PC-9 (cell line): Measurements from ENCODE around the gene AP1S2. TPM values are rescaled to one million over a fixed set of nuclear protein-coding genes. Genes with fewer than 3 reads are reported as not detected.

Experiments used
- BruUV-seq: library from RNA; stranded (reverse); fragments of 400-500 nt; replicated peaks from 2 replicates; lab custom pipeline; 2021; lab: Mats Ljungman, UMichigan
- CTCF ChIA-PET: fragments of 300-600 bp; sonication (Branson Sonifier 250); formaldehyde crosslinking; loops from one replicate; lab custom pipeline; 2022; ENCODE audit warnings: antibody characterized with exemption; lab: Charles Lee
- POLR2A ChIA-PET: fragments of 300-600 bp; sonication (Branson Sonifier 250); formaldehyde crosslinking; loops from one replicate; lab custom pipeline; 2022; ENCODE audit warnings: antibody characterized with exemption; ENCODE audit not compliant: unreplicated experiment; lab: Charles Lee
- DNase-seq, 2 experiments: peaks; one replicate each; pipeline versions ENCODE4 v3.0.0 to v3.0.0-alpha.2; 2015 to 2022; ENCODE audit warnings: mixed read lengths in 1 of 2
- H2AFZ ChIP-seq: fragments of 200-600 bp; sonication (generic); 2 replicates; pipeline ENCODE4 v1.8.1; 2017; ENCODE audit warnings: antibody characterized with exemption
- H3F3A ChIP-seq: fragments of 200-600 bp; sonication (generic); 2 replicates; pipeline ENCODE4 v1.8.1; 2017; ENCODE audit warnings: antibody characterized with exemption, mild to moderate bottlenecking, low read depth; ENCODE audit not compliant: insufficient read depth
- H3K27ac ChIP-seq: fragments of 200-600 bp; sonication (generic); 2 replicates; pipeline ENCODE4 v1.6.1; 2016; ENCODE audit warnings: mixed run types
- H3K27me3 ChIP-seq: fragments of 200-600 bp; sonication (generic); 2 replicates; pipeline ENCODE4 v1.6.1; 2016; ENCODE audit warnings: low read depth, mixed run types; ENCODE audit not compliant: insufficient read depth
- H3K36me3 ChIP-seq: fragments of 200-600 bp; sonication (generic); 2 replicates; pipeline ENCODE4 v1.6.1; 2016; ENCODE audit warnings: low read depth, mixed run types
- H3K4me1 ChIP-seq: fragments of 200-600 bp; sonication (generic); replicated peaks from 2 replicates; pipeline ENCODE4 v1.6.1; 2016; ENCODE audit warnings: mixed run types; ENCODE audit not compliant: insufficient read depth
- H3K4me2 ChIP-seq: fragments of 200-600 bp; sonication (generic); 2 replicates; pipeline ENCODE4 v1.6.1; 2017; ENCODE audit warnings: mixed run types
- H3K4me3 ChIP-seq: fragments of 200-600 bp; sonication (generic); 2 replicates; pipeline ENCODE4 v1.6.1; 2016; ENCODE audit warnings: mixed run types
- H3K79me2 ChIP-seq: fragments of 200-600 bp; sonication (generic); 2 replicates; pipeline ENCODE4 v1.6.1; 2017; ENCODE audit warnings: low read depth, mixed run types
- H3K9me2 ChIP-seq: fragments of 200-600 bp; sonication (generic); 2 replicates; pipeline ENCODE4 v1.8.1; 2017; ENCODE audit warnings: mild to moderate bottlenecking; ENCODE audit not compliant: insufficient read depth
- H3K9me3 ChIP-seq: fragments of 200-600 bp; sonication (generic); 2 replicates; pipeline ENCODE4 v1.8.1; 2016; ENCODE audit warnings: low read depth; ENCODE audit not compliant: insufficient read depth
- H4K20me1 ChIP-seq: fragments of 200-600 bp; sonication (generic); 2 replicates; pipeline ENCODE4 v1.8.1; 2017; ENCODE audit not compliant: insufficient read depth
- EZH2 ChIP-seq: fragments of 200-600 bp; sonication (generic); IDR thresholded peaks from 2 replicates; pipeline ENCODE4 v1.8.0; 2017; ENCODE audit warnings: antibody characterized with exemption, low read depth
- intact Hi-C: fragments of 100-400 bp; cut with micrococcal nuclease; formaldehyde crosslinking; loops from one replicate; pipeline ENCODE4 v1.10.0; 2022; ENCODE audit not compliant: unreplicated experiment
- total RNA-seq: library from RNA; stranded (reverse); gene quantifications from 2 replicates; pipeline ENCODE4 v1.2.3, GENCODE V29; 2021
- TF ChIP-seq, protein P1 (sequence below): fragments of 200-600 bp; sonication (generic); conservative IDR thresholded peaks from 2 replicates; pipeline ENCODE4 v1.6.1; 2017; ENCODE audit warnings: mixed run types, antibody characterized with exemption, mild to moderate bottlenecking, moderate library complexity

Gene AP1S2
- total RNA-seq, 1 experiment from 2014 or later: 14.2 TPM

GRCh38 chrX:15829217-15829616, 25.4 kb downstream of the AP1S2 start:
- DNase-seq: no peak
- H3K27me3 ChIP-seq: no peaks in the 10 kb centered on the region
- H4K20me1 ChIP-seq: no peaks in the 10 kb centered on the region
- no peaks in the 10 kb centered on the region for H3K9me3 ChIP-seq
- H3K9me2 ChIP-seq: no peaks in the 10 kb centered on the region
- H3K4me2 ChIP-seq: no peak overlapping the region
- intact Hi-C loops: no loop called here
- H3K27ac ChIP-seq: no peak overlapping the region
- no peaks in the 10 kb centered on the region for H3F3A ChIP-seq
- ChIA-PET CTCF (no interaction called here), POLR2A (interaction anchor here (0.6 kb wide), 1 partner anchor 985 kb away, joined by 4 read pairs; no protein-coding TSS in a partner anchor)
- no peaks in the 10 kb centered on the region for H3K36me3 ChIP-seq
- BruUV-seq: no TSS peak
- H3K79me2 ChIP-seq: no peaks in the 10 kb centered on the region
- H3K4me3 ChIP-seq: no peak overlapping the region
- H2AFZ ChIP-seq: no peak overlapping the region
- no peak for TF ChIP-seq EZH2
- TF ChIP-seq, protein P1, sequence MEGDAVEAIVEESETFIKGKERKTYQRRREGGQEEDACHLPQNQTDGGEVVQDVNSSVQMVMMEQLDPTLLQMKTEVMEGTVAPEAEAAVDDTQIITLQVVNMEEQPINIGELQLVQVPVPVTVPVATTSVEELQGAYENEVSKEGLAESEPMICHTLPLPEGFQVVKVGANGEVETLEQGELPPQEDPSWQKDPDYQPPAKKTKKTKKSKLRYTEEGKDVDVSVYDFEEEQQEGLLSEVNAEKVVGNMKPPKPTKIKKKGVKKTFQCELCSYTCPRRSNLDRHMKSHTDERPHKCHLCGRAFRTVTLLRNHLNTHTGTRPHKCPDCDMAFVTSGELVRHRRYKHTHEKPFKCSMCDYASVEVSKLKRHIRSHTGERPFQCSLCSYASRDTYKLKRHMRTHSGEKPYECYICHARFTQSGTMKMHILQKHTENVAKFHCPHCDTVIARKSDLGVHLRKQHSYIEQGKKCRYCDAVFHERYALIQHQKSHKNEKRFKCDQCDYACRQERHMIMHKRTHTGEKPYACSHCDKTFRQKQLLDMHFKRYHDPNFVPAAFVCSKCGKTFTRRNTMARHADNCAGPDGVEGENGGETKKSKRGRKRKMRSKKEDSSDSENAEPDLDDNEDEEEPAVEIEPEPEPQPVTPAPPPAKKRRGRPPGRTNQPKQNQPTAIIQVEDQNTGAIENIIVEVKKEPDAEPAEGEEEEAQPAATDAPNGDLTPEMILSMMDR: no peak
- H3K4me1 ChIP-seq: no peaks in the 10 kb centered on the region

GRCh38 chrX:15825936-15826335, 28.7 kb downstream of the AP1S2 start:
- Histone ChIP-seq H3K36me3 (no peaks in the 10 kb centered on the region), H3K9me2 (no peaks in the 10 kb centered on the region), H3K4me1 (no peaks in the 10 kb centered on the region), H4K20me1 (no peaks in the 10 kb centered on the region), H3K27me3 (no peaks in the 10 kb centered on the region), H3K27ac (no peak overlapping the region), H2AFZ (no peak overlapping the region), H3F3A (no peaks in the 10 kb centered on the region), H3K4me3 (no peak overlapping the region), H3K4me2 (no peak overlapping the region), H3K9me3 (no peaks in the 10 kb centered on the region), H3K79me2 (no peaks in the 10 kb centered on the region)
- intact Hi-C loops: no loop called here
- POLR2A ChIA-PET: no interaction called here
- no TSS peak for BruUV-seq
- no peak for DNase-seq
- TF ChIP-seq, protein P1: no peak
- no peak for TF ChIP-seq EZH2
- CTCF ChIA-PET: no interaction called here

GRCh38 chrX:15822922-15823321, 31.7 kb downstream of the AP1S2 start:
- H3K79me2 ChIP-seq: no peaks in the 10 kb centered on the region
- no peak for TF ChIP-seq EZH2
- TF ChIP-seq, protein P1: no peak
- POLR2A ChIA-PET: no interaction called here
- no peaks in the 10 kb centered on the region for H3F3A ChIP-seq
- BruUV-seq: no TSS peak
- CTCF ChIA-PET: no interaction called here
- H3K27ac ChIP-seq: no peak overlapping the region
- no peak overlapping the region for H3K4me2 ChIP-seq
- no peaks in the 10 kb centered on the region for H3K9me3 ChIP-seq
- H3K4me1 ChIP-seq: no peaks in the 10 kb centered on the region
- intact Hi-C loops: no loop called here
- no peaks in the 10 kb centered on the region for H3K36me3 ChIP-seq
- no peaks in the 10 kb centered on the region for H4K20me1 ChIP-seq
- no peaks in the 10 kb centered on the region for H3K9me2 ChIP-seq
- no peaks in the 10 kb centered on the region for H3K27me3 ChIP-seq
- H3K4me3 ChIP-seq: no peak overlapping the region
- H2AFZ ChIP-seq: no peak overlapping the region
- no peak for DNase-seq
